OCI-LY7 (cell line): Measurements from ENCODE around the gene SMIM24. TPM values are rescaled to one million over a fixed set of nuclear protein-coding genes. Genes with fewer than 3 reads are reported as not detected.

Experiments used
- BruUV-seq: library from RNA; stranded (reverse); fragments of 400-500 nt; replicated peaks from 2 replicates; lab custom pipeline; 2021; lab: Mats Ljungman, UMichigan
- CTCF ChIA-PET: fragments of 300-600 bp; sonication (Branson Sonifier 250); formaldehyde crosslinking; loops from one replicate; lab custom pipeline; 2022; ENCODE audit warnings: antibody characterized with exemption; ENCODE audit not compliant: unreplicated experiment; lab: Charles Lee
- POLR2A ChIA-PET: fragments of 300-600 bp; sonication (Branson Sonifier 250); formaldehyde crosslinking; loops from one replicate; lab custom pipeline; 2022; ENCODE audit warnings: antibody characterized with exemption; lab: Charles Lee
- DNase-seq: peaks from one replicate; pipeline ENCODE4 v3.0.0-alpha.2; 2015; ENCODE audit warnings: low spot score
- H2AFZ ChIP-seq: fragments of 200-600 bp; sonication (generic), shearing (Covaris generic); 2 replicates; pipeline ENCODE4 v1.6.1; 2014; ENCODE audit warnings: mild to moderate bottlenecking, antibody characterized with exemption, low read length, moderate library complexity
- H3K27ac ChIP-seq: fragments of 200-600 bp; sonication (generic); 2 replicates; pipeline ENCODE4 v1.5.1; 2014; ENCODE audit warnings: mixed run types, low read depth, mild to moderate bottlenecking, moderate library complexity, low read length, inconsistent platforms; ENCODE audit not compliant: poor library complexity, severe bottlenecking
- H3K36me3 ChIP-seq: fragments of 200-600 bp; sonication (generic); 2 replicates; pipeline ENCODE4 v1.6.1; 2014; ENCODE audit warnings: mild to moderate bottlenecking, antibody characterized with exemption, low read length, moderate library complexity, mixed read lengths; ENCODE audit not compliant: insufficient read depth
- H3K4me1 ChIP-seq: fragments of 200-600 bp; sonication (generic); 2 replicates; pipeline ENCODE4 v1.5.1; 2014; ENCODE audit warnings: mild to moderate bottlenecking, low read length; ENCODE audit not compliant: insufficient read depth, poor library complexity, severe bottlenecking
- H3K4me2 ChIP-seq: fragments of 200-600 bp; sonication (generic); 2 replicates; pipeline ENCODE4 v1.6.1; 2014; ENCODE audit warnings: mild to moderate bottlenecking, low read length
- H3K4me3 ChIP-seq: fragments of 200-600 bp; sonication (generic); 2 replicates; pipeline ENCODE4 v1.5.1; 2014; ENCODE audit warnings: mild to moderate bottlenecking, low read depth, low read length; ENCODE audit not compliant: poor library complexity, severe bottlenecking
- H3K79me2 ChIP-seq: fragments of 200-600 bp; sonication (generic); 2 replicates; pipeline ENCODE4 v1.6.1; 2016; ENCODE audit warnings: low read depth, mild to moderate bottlenecking, low read length, moderate library complexity, mixed read lengths; ENCODE audit not compliant: insufficient read depth
- H3K9me2 ChIP-seq: fragments of 200-600 bp; sonication (generic); 2 replicates; pipeline ENCODE4 v1.6.1; 2016; ENCODE audit warnings: mild to moderate bottlenecking, low read length, mixed read lengths; ENCODE audit not compliant: insufficient read depth
- H3K9me3 ChIP-seq: fragments of 200-600 bp; sonication (generic); 2 replicates; pipeline ENCODE4 v1.6.1; 2014; ENCODE audit warnings: mild to moderate bottlenecking, mixed run types, low read length, mixed read lengths
- H4K20me1 ChIP-seq: fragments of 200-600 bp; sonication (generic); 2 replicates; pipeline ENCODE4 v1.6.1; 2014; ENCODE audit warnings: mild to moderate bottlenecking, antibody characterized with exemption, low read length, moderate library complexity, mixed read lengths; ENCODE audit not compliant: insufficient read depth
- CTCF ChIP-seq: fragments of 200-600 bp; sonication (generic); conservative IDR thresholded peaks from 2 replicates; pipeline ENCODE4 v1.5.1; 2014; ENCODE audit warnings: mild to moderate bottlenecking, antibody characterized with exemption, low read length, moderate library complexity, mixed read lengths
- EZH2phosphoT487 ChIP-seq: fragments of 200-600 bp; sonication (generic); IDR thresholded peaks from 2 replicates; pipeline ENCODE4 v1.6.1; 2018; ENCODE audit warnings: low read depth, borderline replicate concordance, mild to moderate bottlenecking, mixed run types, antibody characterized with exemption, low read length, moderate library complexity, mixed read lengths
- intact Hi-C: fragments of 100-400 bp; cut with micrococcal nuclease; formaldehyde crosslinking; loops from one replicate; pipeline ENCODE4 v1.10.0; 2022; ENCODE audit not compliant: unreplicated experiment
- total RNA-seq, 2 experiments: library from RNA; depleted of rRNA in 1 of 2; stranded (reverse); fragments of >200 nt in 1 of 2; shearing (Covaris generic) in 1 of 2; gene quantifications; 2 replicates each; pipeline ENCODE4 v1.2.3, GENCODE V29; 2014 to 2022

Gene SMIM24
- total RNA-seq, 2 experiments from 2014 or later, result 6.8 to 9.9 TPM

DNA sequence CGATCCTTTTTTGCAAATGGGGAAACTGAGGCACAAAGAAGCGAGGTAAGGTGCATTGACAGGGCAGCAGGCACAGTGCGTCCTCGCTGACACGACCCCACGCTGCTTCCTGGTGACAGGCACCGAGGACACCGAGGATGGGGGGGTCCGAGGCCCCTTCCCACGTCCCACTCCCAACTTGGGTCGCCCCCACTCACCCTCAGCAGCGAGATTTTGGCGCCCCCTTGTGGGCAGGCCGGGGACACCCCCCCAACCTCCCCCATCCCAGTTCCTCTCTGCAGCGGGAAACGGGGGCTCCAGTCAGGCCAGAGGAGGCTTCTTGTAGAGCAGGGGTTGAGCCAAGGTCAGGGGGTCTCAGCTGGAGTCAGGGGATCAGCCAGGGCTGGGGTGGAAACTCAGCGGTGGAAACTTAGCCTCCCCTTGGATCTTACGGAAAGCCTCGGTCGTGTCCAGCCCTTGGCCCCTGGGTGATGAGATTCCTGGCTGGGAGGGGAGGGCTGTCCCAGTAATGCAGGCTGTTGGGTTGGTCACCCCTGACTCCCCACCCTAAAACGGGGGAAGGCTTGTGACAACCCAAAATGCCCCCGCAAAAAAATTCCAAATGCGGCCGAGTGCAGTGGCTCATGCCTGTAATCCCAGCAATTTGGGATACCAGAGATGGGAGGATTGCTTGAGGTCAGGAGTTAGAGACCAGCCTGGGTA is 8.2 kb downstream of the SMIM24 start:
- intact Hi-C loops, result loop anchor here (2.0 kb wide), 1 partner anchor 145 kb away; no protein-coding TSS in a partner anchor
- Histone ChIP-seq H2AFZ (no peak overlapping the region), H3K9me2 (no peaks in the 10 kb centered on the region), H3K4me3 (no peak overlapping the region), H4K20me1 (no peaks in the 10 kb centered on the region), H3K4me2 (no peak overlapping the region), H3K4me1 (no peaks in the 10 kb centered on the region), H3K9me3 (no peaks in the 10 kb centered on the region), H3K79me2 (no peaks in the 10 kb centered on the region), H3K36me3 (no peaks in the 10 kb centered on the region), H3K27ac (no peak overlapping the region)
- BruUV-seq, result no TSS peak
- ChIA-PET POLR2A (no interaction called here), CTCF (no interaction called here)
- peak; percentile 39 for DNase-seq
- TF ChIP-seq EZH2phosphoT487 (no peak), CTCF (peak; percentile 89)

- H4K20me1 ChIP-seq, result no peaks in the 10 kb centered on the region
- no peak overlapping the region for H3K27ac ChIP-seq
- no peak overlapping the region for H3K4me3 ChIP-seq
- TF ChIP-seq CTCF (no peak), EZH2phosphoT487 (no peak)
- H3K4me2 ChIP-seq, result no peak overlapping the region
- H3K79me2 ChIP-seq, result no peaks in the 10 kb centered on the region
- H2AFZ ChIP-seq, result no peak overlapping the region
- BruUV-seq, result no TSS peak
- H3K36me3 ChIP-seq, result no peaks in the 10 kb centered on the region
- H3K9me2 ChIP-seq, result no peaks in the 10 kb centered on the region
- ChIA-PET CTCF (interaction anchor here (0.9 kb wide), 1 partner anchor 8 kb away, joined by 3 read pairs; no protein-coding TSS in a partner anchor), POLR2A (no interaction called here)
- intact Hi-C loops, result no loop called here
- DNase-seq, result no peak
- H3K9me3 ChIP-seq, result no peaks in the 10 kb centered on the region
- no peaks in the 10 kb centered on the region for H3K4me1 ChIP-seq
Observed at GRCh38 chr19:3470500-3471128, 9.7 kb downstream of the SMIM24 start.
